HL-60/S4 treated with retinoic acid at 250 ng/mL for 4 days and 3 days (cell line): ENCODE measurements around the gene CHGA.

Experiments used
- in situ Hi-C: fragments of 300-500 bp; cut with MboI; formaldehyde crosslinking; loops from 2 replicates; pipeline ENCODE4 v1.7.0; 2022; ENCODE audit warnings: low sequenced_read_pairs

Gene CHGA, protein sequence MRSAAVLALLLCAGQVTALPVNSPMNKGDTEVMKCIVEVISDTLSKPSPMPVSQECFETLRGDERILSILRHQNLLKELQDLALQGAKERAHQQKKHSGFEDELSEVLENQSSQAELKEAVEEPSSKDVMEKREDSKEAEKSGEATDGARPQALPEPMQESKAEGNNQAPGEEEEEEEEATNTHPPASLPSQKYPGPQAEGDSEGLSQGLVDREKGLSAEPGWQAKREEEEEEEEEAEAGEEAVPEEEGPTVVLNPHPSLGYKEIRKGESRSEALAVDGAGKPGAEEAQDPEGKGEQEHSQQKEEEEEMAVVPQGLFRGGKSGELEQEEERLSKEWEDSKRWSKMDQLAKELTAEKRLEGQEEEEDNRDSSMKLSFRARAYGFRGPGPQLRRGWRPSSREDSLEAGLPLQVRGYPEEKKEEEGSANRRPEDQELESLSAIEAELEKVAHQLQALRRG

DNA sequence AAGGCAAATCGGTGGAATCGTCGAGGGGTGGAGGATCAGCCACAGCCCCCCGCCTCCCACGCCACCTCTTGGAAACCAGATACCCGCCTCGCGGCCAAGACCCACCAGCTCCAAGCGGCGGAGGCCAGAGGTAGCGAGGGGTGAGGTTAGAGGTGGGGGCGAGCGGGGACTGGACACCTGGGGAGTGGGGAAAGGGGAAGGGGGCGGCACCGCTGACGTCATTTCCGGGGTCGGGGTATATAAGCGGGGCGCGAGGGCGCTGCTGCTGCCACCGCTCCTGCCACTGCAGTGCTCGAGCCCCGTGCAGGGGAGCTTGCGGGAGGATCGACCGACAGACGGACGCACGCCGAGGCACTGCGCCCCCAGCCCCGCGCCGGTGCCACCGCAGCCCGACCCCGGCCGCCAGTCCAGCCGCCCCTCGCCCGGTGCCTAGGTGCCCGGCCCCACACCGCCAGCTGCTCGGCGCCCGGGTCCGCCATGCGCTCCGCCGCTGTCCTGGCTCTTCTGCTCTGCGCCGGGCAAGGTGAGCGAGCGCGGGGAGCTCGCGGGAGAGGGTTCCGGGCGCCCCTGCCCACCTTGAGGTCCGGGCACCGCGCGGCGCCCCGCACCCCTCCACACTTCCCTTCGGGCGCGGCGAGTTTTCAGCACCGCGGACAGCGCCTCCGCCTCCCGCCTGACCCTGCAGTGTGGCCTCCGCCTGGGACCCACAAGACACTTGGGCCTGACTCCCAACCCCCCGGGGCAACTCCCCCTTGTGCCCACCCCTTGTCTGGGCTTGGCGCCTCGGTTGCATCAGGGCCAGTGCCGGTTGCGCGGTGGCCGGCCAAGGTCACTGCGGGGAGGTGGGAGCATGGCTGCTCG is at the start of gene CHGA:
Gene CHGA (plus strand): TSS at position 268 of the 861 bp plus-strand sequence. CDS start 210 bp downstream, at position 478.
- in situ Hi-C loops = no loop called here

GRCh38 chr14:92874962-92875661 is 47.8 kb upstream of the CHGA start:
- in situ Hi-C loops = no loop called here

- in situ Hi-C loops = no loop called here
These were observed 45.1 kb upstream of the CHGA start for GRCh38 chr14:92877757-92878431.

GRCh38 chr14:92880351-92880750 is 42.6 kb upstream of the CHGA start:
- in situ Hi-C loops = no loop called here

DNA sequence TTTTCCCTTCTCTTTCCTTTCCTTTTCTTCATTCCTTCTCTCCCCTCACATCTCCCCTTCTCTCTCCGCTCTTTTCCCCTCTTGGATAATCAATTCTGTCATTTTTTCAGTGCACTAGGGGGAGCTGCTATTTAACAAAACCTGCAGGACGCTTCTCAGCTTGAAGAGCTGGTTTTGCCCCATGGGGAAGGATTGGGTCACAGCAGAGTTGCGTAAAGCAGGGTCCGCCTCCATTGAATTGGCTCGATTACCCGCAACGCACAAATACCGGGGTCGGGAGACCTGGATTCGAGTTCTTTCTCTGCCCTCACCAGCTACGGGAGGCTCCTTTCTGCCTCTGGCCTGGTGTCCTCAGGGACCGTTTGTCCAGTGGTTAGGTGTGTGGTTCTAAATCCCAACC is 42.1 kb upstream of the CHGA start:
- in situ Hi-C loops = no loop called here

GRCh38 chr14:92883066-92883465 is 39.9 kb upstream of the CHGA start:
- in situ Hi-C loops = no loop called here

DNA sequence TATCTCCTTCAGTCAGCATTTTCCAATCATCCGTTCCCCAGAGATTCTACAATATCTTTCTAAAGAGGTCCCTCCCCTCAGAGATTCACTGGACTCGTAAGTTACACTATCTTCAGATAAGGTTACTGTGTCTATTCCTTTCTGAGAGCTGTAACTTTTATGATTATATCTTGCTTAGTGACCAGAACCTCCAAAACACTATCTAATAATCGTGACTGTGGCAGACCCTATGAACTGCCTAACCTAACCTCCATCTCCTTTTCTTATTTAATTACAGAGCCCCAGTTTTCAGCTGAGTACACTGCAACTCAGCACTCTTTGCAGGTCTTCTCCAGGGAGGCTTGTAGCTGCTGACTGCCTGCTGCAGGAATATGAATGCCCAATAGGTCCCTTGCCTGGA is 38.5 kb upstream of the CHGA start:
- in situ Hi-C loops = no loop called here

DNA sequence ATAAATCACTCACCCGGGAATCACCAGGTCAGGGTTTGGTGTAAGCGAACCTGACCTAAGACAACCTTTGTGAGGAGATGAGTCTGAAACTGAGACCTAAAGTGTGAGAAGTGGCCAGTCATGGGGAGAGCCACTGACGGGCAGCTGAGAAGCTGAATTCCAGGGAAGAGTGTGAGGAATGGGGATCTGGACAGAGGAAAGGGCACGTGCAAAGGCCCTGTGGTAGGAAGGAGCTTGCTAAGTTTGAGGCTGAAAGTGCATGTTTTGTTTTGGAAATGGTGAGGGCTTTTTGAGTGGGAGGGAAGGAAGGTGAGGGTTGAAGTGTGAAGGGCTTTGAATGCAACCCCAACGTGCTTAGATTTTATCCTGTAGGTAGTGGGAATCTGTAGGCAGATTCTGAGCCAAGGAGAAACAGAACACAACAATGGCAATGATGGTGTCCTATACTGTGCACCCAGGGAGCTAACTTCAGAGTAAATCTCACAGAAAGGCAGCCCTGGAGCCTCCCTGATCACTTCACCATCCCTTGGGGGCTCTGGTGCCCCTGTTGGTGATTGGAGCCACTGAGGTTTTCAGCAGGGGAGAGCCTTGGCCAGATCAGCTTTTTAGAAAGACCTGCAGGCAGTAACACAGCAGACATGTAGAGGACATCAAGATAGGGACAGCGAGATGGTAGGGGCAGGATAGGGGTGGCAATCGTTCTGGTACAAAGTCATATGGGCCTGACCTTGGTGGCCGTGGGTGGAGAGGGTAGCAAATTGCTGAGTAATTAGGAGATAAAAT is 37.5 kb upstream of the CHGA start:
- in situ Hi-C loops = no loop called here

GRCh38 chr14:92886337-92886736 is 36.6 kb upstream of the CHGA start:
- in situ Hi-C loops = no loop called here

GRCh38 chr14:92887157-92887556 is 35.8 kb upstream of the CHGA start:
- in situ Hi-C loops = no loop called here

GRCh38 chr14:92888896-92889295 is 34.1 kb upstream of the CHGA start:
- in situ Hi-C loops = no loop called here

DNA sequence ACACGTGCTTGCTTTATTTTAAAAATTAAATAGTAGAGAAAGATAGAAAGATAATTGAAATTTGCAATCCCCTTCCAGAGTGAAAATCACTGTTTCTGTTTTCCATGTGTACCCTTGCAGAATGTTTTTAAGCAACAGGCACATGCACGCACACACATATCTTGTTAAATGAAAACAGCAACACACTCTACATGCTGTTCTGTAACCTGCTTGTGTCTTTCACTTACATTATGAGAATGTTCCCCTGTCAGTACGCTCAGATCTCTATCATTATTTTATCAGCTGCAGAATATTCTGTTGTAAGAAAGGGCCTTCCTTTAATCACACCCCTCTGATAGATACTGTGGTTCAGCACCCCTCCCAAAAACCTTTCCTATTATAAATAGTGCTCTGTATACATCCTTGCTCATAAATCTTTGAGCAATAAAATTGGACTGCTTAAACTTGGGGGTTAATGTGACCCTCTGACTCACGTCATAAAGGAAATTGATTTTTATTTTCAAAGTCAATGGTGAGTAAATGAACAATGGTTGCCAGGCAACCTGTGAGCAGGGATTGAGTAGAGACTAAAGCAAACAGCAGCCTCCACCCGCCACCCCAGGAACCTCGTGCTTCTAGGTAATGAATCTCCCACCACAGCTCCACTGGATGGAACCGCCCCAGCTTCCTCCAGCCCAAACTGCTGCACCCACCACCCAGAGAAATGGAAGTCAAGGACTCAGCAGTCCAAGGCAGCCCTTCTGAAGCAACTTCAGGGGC is 31.9 kb upstream of the CHGA start:
- in situ Hi-C loops = no loop called here

DNA sequence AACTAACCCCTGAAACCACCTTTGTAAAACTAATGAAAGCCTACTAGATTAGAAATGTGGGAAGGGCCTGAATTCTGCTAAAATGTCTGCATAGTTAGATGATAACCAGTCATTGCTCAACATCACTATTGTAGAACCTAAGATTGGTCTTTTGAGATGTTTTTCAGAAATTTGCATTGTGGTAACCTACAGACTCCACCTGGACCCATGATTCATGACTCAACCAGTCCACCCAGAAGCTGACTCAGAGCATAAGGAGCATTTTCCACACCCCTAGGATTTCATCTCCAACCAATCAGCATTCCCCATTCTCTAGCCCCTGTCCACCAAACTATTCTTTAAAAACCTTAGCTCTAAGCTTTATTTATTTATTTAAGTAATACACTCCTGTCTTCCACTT is 30.4 kb upstream of the CHGA start:
- in situ Hi-C loops = no loop called here

GRCh38 chr14:92895352-92895878 is 27.5 kb upstream of the CHGA start:
- in situ Hi-C loops = no loop called here

DNA sequence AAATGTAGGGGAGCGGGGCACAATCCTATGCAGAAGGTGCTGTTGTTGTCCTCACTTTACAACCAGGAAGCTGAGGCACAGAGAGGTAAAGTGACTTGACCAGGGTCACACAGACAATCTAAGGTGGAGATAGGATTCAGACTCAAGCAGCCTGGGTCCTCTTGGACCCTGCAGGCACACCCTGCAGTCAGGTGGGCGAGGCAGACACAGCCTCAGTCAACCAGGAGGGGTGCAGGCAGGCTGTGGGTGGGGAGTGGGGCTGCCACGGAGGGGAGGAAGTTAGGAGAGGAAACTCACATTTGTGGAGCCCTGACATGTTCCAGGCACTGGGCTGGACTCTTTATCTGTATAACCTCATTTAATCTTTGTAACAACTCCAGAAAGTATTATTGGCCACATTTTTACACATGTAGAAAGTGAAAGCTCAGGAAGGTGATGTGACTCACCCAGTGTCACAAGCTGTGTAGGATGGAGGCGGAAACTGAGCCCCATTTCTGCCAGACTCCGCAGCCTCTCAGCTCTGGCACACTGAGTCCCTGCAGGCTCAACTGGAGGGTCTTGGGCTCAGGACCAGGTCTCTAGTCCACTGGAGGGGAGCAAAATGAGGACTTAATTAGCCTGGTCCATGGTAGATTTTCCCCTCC is 24.9 kb upstream of the CHGA start:
- in situ Hi-C loops = no loop called here

DNA sequence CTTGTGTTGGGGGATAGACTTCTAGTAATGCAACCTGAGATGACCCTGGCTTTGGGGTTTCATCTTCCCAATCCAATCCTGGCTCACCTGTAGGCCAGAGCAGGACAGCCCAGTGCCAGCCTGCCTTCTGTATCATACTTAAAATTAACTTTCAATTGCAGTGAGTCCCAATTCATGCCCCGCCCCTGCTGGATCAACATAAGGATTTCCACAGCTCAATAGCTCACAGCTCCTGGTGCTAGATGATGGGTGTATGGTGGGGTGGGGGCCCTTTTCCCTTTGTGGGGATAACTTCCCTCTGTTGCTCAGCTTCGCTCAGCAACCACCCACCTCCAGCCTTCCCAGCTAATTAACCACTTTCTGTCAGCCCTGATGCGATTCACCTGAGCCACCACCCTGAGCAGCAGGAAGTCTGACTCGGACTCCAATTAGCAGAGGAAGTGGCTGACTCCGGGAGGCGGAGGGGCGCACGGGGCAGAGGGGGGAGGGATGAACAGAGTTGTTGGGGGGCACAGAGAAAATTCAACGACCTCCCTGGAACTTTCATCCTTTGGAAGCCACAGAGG is 24.3 kb upstream of the CHGA start:
- in situ Hi-C loops = no loop called here

DNA sequence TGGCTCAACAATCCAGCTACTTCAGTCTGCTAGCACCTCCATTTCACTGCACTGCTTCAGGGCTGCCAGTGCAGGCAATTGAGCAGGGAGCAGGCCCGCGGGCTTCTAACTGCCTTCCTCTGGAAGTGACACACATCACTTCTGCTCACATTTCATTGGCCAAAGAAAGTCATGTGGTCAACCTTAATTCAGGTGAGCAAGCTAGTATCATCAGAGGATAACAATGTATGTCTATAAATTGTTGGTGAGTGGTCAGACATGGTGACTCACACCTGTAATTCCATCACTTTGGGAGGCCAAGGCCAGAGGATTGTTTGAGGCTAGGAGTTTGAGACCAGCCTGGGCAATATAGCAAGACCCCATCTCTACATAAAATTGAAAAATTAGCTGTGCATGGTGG is 22.3 kb upstream of the CHGA start:
- in situ Hi-C loops = no loop called here

GRCh38 chr14:92902191-92902590 is 20.8 kb upstream of the CHGA start:
- in situ Hi-C loops = no loop called here
